ENCODE measurements around the gene ARF1.
A peak's percentile ranks its signal among the peaks of the same experiment; 100 is the strongest.

The ARF1 gene

GRCh38 chr1:228102791-228103620 lies 20.5 kb downstream of the ARF1 start, which contains the start of gene C1orf35 (continued):
- no peak for TF ChIP-seq ZNF560 (tag by site-specific recombination; IDR thresholded peaks at IDR 0.05; ENCODE audit: borderline replicate concordance)
- peak; percentile 52 for TF ChIP-seq WT1 (tag by site-specific recombination; IDR thresholded peaks at IDR 0.05)
- TF ChIP-seq, protein P1, sequence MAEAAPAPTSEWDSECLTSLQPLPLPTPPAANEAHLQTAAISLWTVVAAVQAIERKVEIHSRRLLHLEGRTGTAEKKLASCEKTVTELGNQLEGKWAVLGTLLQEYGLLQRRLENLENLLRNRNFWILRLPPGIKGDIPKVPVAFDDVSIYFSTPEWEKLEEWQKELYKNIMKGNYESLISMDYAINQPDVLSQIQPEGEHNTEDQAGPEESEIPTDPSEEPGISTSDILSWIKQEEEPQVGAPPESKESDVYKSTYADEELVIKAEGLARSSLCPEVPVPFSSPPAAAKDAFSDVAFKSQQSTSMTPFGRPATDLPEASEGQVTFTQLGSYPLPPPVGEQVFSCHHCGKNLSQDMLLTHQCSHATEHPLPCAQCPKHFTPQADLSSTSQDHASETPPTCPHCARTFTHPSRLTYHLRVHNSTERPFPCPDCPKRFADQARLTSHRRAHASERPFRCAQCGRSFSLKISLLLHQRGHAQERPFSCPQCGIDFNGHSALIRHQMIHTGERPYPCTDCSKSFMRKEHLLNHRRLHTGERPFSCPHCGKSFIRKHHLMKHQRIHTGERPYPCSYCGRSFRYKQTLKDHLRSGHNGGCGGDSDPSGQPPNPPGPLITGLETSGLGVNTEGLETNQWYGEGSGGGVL (tag by site-specific recombination; IDR thresholded peaks at IDR 0.05), result no peak
- peak; percentile 96 for TF ChIP-seq ZBTB1 (tag by site-specific recombination; IDR thresholded peaks at IDR 0.05)
- peak; percentile 64 for TF ChIP-seq ZNF324 (tag by site-specific recombination; IDR thresholded peaks at IDR 0.05)
- no peak for TF ChIP-seq ZNF544 (tag by site-specific recombination; IDR thresholded peaks at IDR 0.05)
- peak; percentile 93 for TF ChIP-seq ZXDB (tag by site-specific recombination; IDR thresholded peaks at IDR 0.05)
- TF ChIP-seq ZBTB21 (tag by site-specific recombination; IDR thresholded peaks at IDR 0.05), result peak; percentile 92
- peak; percentile 48; the same call in 1 of the 2 replicates for TF ChIP-seq ZFP69B (tag by site-specific recombination; IDR thresholded peaks at IDR 0.05)
- no peak for TF ChIP-seq ZFP3 (tag by site-specific recombination; IDR thresholded peaks at IDR 0.05; ENCODE audit: low read depth)
- TF ChIP-seq GFI1B (tag by site-specific recombination; IDR thresholded peaks at IDR 0.05), result no peak
- TF ChIP-seq ZNF768 (tag by site-specific recombination; IDR thresholded peaks at IDR 0.05), result no peak; the same call in 1 of the 2 replicates
- TF ChIP-seq ZNF169 (tag by site-specific recombination; IDR thresholded peaks at IDR 0.05), result no peak
- TF ChIP-seq, protein P2, sequence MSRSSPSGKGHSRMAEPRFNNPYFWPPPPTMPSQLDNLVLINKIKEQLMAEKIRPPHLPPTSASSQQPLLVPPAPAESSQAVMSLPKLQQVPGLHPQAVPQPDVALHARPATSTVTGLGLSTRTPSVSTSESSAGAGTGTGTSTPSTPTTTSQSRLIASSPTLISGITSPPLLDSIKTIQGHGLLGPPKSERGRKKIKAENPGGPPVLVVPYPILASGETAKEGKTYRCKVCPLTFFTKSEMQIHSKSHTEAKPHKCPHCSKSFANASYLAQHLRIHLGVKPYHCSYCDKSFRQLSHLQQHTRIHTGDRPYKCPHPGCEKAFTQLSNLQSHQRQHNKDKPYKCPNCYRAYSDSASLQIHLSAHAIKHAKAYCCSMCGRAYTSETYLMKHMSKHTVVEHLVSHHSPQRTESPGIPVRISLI (tag by site-specific recombination; IDR thresholded peaks at IDR 0.05), result no peak
- peak; percentile 92 for TF ChIP-seq ZFP37 (tag by site-specific recombination; IDR thresholded peaks at IDR 0.05)
- no peak for TF ChIP-seq HOXC10 (CRISPR knock-in tag; IDR thresholded peaks at IDR 0.05)
- TF ChIP-seq ZNF426 (tag by site-specific recombination; IDR thresholded peaks at IDR 0.05), result no peak
- no peak for TF ChIP-seq ZNF624 (tag by site-specific recombination; IDR thresholded peaks at IDR 0.05)
- 0 out of 2 replicates have a peak, but pooled peaks have one; percentile 26 for TF ChIP-seq SCRT2 (tag by site-specific recombination; IDR thresholded peaks at IDR 0.05)
- no peak for TF ChIP-seq HOXA7 (CRISPR knock-in tag; IDR thresholded peaks at IDR 0.05; ENCODE audit: borderline replicate concordance)
- TF ChIP-seq MYNN (tag by site-specific recombination; IDR thresholded peaks at IDR 0.05; ENCODE audit: borderline replicate concordance), result no peak; the same call in 1 of the 2 replicates
- TF ChIP-seq ZSCAN16 (tag by site-specific recombination; IDR thresholded peaks at IDR 0.05), result no peak
- peak; percentile 45; the same call in 1 of the 2 replicates for TF ChIP-seq OSR2 (tag by site-specific recombination; IDR thresholded peaks at IDR 0.05)
- no peak for TF ChIP-seq ZNF510 (tag by site-specific recombination; IDR thresholded peaks at IDR 0.05; ENCODE audit: insufficient replicate concordance)
- TF ChIP-seq ZNF341 (tag by site-specific recombination; IDR thresholded peaks at IDR 0.05; ENCODE audit: low read depth), result peak; percentile 65
- TF ChIP-seq ZNF26 (tag by site-specific recombination; IDR thresholded peaks at IDR 0.05), result no peak
- no peak for TF ChIP-seq ZNF175 (tag by site-specific recombination; IDR thresholded peaks at IDR 0.05)
- no peak for TF ChIP-seq ZNF302 (tag by site-specific recombination; IDR thresholded peaks at IDR 0.05; ENCODE audit: low read depth)
- no peak for TF ChIP-seq PRDM1 (tag by site-specific recombination; IDR thresholded peaks at IDR 0.05)
- TF ChIP-seq ZNF404 (tag by site-specific recombination; IDR thresholded peaks at IDR 0.05), result no peak
- TF ChIP-seq GLI4 (tag by site-specific recombination; IDR thresholded peaks at IDR 0.05), result peak; percentile 61; the same call in 1 of the 2 replicates
- TF ChIP-seq, protein P3, sequence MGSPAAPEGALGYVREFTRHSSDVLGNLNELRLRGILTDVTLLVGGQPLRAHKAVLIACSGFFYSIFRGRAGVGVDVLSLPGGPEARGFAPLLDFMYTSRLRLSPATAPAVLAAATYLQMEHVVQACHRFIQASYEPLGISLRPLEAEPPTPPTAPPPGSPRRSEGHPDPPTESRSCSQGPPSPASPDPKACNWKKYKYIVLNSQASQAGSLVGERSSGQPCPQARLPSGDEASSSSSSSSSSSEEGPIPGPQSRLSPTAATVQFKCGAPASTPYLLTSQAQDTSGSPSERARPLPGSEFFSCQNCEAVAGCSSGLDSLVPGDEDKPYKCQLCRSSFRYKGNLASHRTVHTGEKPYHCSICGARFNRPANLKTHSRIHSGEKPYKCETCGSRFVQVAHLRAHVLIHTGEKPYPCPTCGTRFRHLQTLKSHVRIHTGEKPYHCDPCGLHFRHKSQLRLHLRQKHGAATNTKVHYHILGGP (tag by site-specific recombination; IDR thresholded peaks at IDR 0.05), result no peak
- no peak for TF ChIP-seq SETDB1 (IDR thresholded peaks at IDR 0.05; ENCODE audit: insufficient read length, low read length)
- TF ChIP-seq ZNF621 (tag by site-specific recombination; IDR thresholded peaks at IDR 0.05), result no peak
- TF ChIP-seq ZNF76 (tag by site-specific recombination; IDR thresholded peaks at IDR 0.05; ENCODE audit: borderline replicate concordance, low read depth), result peak; percentile 82

Data from HEK293 (cell line).